ENCODE results near the gene ZNF407.

DNA sequence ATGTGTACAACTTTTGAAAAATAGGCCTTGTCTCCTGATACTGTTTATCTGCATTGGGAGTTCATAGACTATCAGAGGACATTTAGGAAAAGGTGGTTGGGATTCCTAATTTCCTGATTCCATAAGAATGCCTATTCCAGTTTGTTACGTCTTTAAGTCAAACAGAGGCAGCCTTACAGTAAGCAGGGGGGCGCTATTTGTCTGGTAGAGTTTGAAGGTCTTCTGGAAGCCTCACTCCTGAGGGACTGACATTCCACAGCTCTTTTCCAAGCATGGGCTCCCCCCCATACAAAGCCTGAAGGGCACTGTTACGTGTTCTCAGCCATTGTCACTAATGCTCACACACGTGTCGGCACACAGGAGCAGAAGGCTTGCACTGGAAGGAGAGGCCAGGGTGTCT, 456.9 kb downstream of the ZNF407 start:
- TF ChIP-seq, protein P1, sequence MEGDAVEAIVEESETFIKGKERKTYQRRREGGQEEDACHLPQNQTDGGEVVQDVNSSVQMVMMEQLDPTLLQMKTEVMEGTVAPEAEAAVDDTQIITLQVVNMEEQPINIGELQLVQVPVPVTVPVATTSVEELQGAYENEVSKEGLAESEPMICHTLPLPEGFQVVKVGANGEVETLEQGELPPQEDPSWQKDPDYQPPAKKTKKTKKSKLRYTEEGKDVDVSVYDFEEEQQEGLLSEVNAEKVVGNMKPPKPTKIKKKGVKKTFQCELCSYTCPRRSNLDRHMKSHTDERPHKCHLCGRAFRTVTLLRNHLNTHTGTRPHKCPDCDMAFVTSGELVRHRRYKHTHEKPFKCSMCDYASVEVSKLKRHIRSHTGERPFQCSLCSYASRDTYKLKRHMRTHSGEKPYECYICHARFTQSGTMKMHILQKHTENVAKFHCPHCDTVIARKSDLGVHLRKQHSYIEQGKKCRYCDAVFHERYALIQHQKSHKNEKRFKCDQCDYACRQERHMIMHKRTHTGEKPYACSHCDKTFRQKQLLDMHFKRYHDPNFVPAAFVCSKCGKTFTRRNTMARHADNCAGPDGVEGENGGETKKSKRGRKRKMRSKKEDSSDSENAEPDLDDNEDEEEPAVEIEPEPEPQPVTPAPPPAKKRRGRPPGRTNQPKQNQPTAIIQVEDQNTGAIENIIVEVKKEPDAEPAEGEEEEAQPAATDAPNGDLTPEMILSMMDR (IDR thresholded peaks at IDR 0.05), result peak; percentile 12
- TF ChIP-seq EZH2 (IDR thresholded peaks at IDR 0.05) (no peak), EZH2phosphoT487 (IDR thresholded peaks at IDR 0.05) (no peak)

Data from neural progenitor cell (in vitro differentiated cells).